B cell (primary cell): ENCODE data around the gene GPX2. TPM values are rescaled to one million over a fixed set of nuclear protein-coding genes. Genes with fewer than 3 reads are reported as not detected.

ENCODE experiments used
- ATAC-seq: fragments of 200-7000 bp; cut with Tn5 transposase; one replicate; pipeline ENCODE4 v1.10.0; 2021; ENCODE audit warnings: low read depth, mild to moderate bottlenecking, moderate number of reproducible peaks, moderate library complexity
- CTCF ChIA-PET: fragments of 350-600 bp; sonication (Branson Sonifier 250); formaldehyde crosslinking; loops from one replicate; lab custom pipeline; 2021; ENCODE audit warnings: antibody characterized with exemption, inconsistent platforms; lab: Charles Lee
- POLR2A ChIA-PET: fragments of 350-600 bp; sonication (Branson Sonifier 250); formaldehyde crosslinking; loops from one replicate; lab custom pipeline; 2021; ENCODE audit warnings: antibody characterized with exemption; lab: Charles Lee
- DNase-seq: peaks from one replicate; pipeline ENCODE4 v3.0.0; 2013
- H2AFZ ChIP-seq: 2 replicates; pipeline ENCODE4 v1.6.1; 2012; ENCODE audit warnings: mild to moderate bottlenecking, low read depth, low read length; ENCODE audit not compliant: insufficient read depth, poor library complexity, severe bottlenecking
- H3K27ac ChIP-seq, 2 donors: 1 replicate in 1 of 2; 2 replicates in 1 of 2; pipeline ENCODE4 v1.5.1; 2012 to 2013; ENCODE audit warnings: low read length in 2 of 2, mild to moderate bottlenecking in 2 of 2, moderate library complexity in 1 of 2
- H3K27me3 ChIP-seq, 4 experiments: fragments of 200-600 bp in 1 of 4; sonication (generic) in 1 of 4; replicated peaks in 1 of 4; 1 replicate in 2 of 4; 2 replicates in 2 of 4; pipeline versions ENCODE4 v1.6.1 to v1.7.0; 2013 to 2016; ENCODE audit warnings: low read length in 3 of 4, mild to moderate bottlenecking in 2 of 4, mixed read lengths in 1 of 4, moderate library complexity in 1 of 4; ENCODE audit not compliant: insufficient read depth in 4 of 4, control insufficient read depth in 3 of 4; ENCODE audit errors: control extremely low read depth in 1 of 4
- H3K36me3 ChIP-seq, 2 experiments: replicated peaks in 1 of 2; 1 replicate in 1 of 2; 2 replicates in 1 of 2; pipeline versions ENCODE4 v1.6.1 to v1.7.1; 2013; ENCODE audit warnings: low read length in 1 of 2; ENCODE audit not compliant: insufficient read depth in 2 of 2, control insufficient read depth in 1 of 2; ENCODE audit errors: control extremely low read depth in 1 of 2, extremely low read depth in 1 of 2
- H3K4me1 ChIP-seq, 2 donors: fragments of 200-600 bp in 1 of 2; sonication (generic) in 1 of 2; 1 replicate in 1 of 2; 2 replicates in 1 of 2; pipeline versions ENCODE4 v1.5.1 to v1.6.1; 2013 to 2017; ENCODE audit warnings: low read length in 2 of 2; ENCODE audit not compliant: control insufficient read depth in 2 of 2, insufficient read depth in 2 of 2
- H3K4me2 ChIP-seq: replicated peaks from 2 replicates; pipeline ENCODE3; 2012; ENCODE audit warnings: mild to moderate bottlenecking, low read depth, low read length; ENCODE audit not compliant: poor library complexity, severe bottlenecking
- H3K4me3 ChIP-seq, 5 experiments: fragments of 200-600 bp in 1 of 5; sonication (generic) in 1 of 5; 1 replicate in 3 of 5; 2 replicates in 2 of 5; pipeline versions ENCODE4 v1.5.1 to v1.7.0; 2011 to 2016; ENCODE audit warnings: low read length in 4 of 5, mild to moderate bottlenecking in 4 of 5, low read depth in 2 of 5, control low read depth in 1 of 5, moderate library complexity in 1 of 5; ENCODE audit not compliant: insufficient read depth in 1 of 5; ENCODE audit errors: control extremely low read depth in 1 of 5, extremely low read depth in 1 of 5
- H3K79me2 ChIP-seq: fragments of 200-600 bp; sonication (generic); one replicate; pipeline ENCODE4 v1.6.0; 2016; ENCODE audit warnings: low read length; ENCODE audit not compliant: control insufficient read depth, insufficient read depth
- H3K9ac ChIP-seq: fragments of 200-600 bp; sonication (generic); 2 replicates; pipeline ENCODE4 v1.6.1; 2017; ENCODE audit warnings: mild to moderate bottlenecking, low read length, moderate library complexity
- H3K9me3 ChIP-seq, 3 donors: one replicate each; pipeline versions ENCODE4 v1.6.1 to v1.7.1; 2013; ENCODE audit warnings: low read length in 2 of 3; ENCODE audit not compliant: control insufficient read depth in 2 of 3, insufficient read depth in 1 of 3; ENCODE audit errors: control extremely low read depth in 1 of 3
- H4K20me1 ChIP-seq: 2 replicates; pipeline ENCODE4 v1.6.0; 2012; ENCODE audit warnings: mild to moderate bottlenecking, low read length; ENCODE audit not compliant: insufficient read depth, control insufficient read depth, poor library complexity, severe bottlenecking
- H3K27ac Mint-ChIP-seq: one replicate; pipeline ENCODE4 v1.8.0; 2021; ENCODE audit warnings: mixed read lengths
- H3K27me3 Mint-ChIP-seq: one replicate; pipeline ENCODE4 v1.8.0; 2021; ENCODE audit warnings: mixed read lengths
- H3K4me1 Mint-ChIP-seq: one replicate; pipeline ENCODE4 v1.8.0; 2021; ENCODE audit warnings: mixed read lengths
- H3K4me3 Mint-ChIP-seq: one replicate; pipeline ENCODE4 v1.8.0; 2021; ENCODE audit warnings: mixed read lengths
- H3K9me3 Mint-ChIP-seq: one replicate; pipeline ENCODE4 v1.8.0; 2022; ENCODE audit warnings: mixed read lengths; ENCODE audit not compliant: insufficient read depth
- CTCF ChIP-seq: fragments of 200-600 bp; IDR thresholded peaks from one replicate; pipeline ENCODE4 v1.8.0; 2022; ENCODE audit warnings: antibody characterized with exemption, mild to moderate bottlenecking
- EZH2 ChIP-seq: IDR thresholded peaks from 2 replicates; pipeline ENCODE4 v1.6.1; 2012; ENCODE audit warnings: borderline replicate concordance, low read depth, mild to moderate bottlenecking, moderate library complexity, low read length; ENCODE audit not compliant: insufficient read depth, poor library complexity, severe bottlenecking
- WGBS: methylation state at CpG from one replicate; pipeline ENCODE4 v1.1.5; 2013; ENCODE audit warnings: missing lambda C conversion rate; ENCODE audit not compliant: insufficient coverage; 5-methylcytosine and 5-hydroxymethylcytosine counted together
- intact Hi-C: fragments of 100-400 bp; cut with micrococcal nuclease; formaldehyde crosslinking; loops from one replicate; pipeline ENCODE4 v1.10.0; 2022
- polyA plus RNA-seq: library from polyadenylated mRNA; depleted of rRNA; stranded (reverse); fragments of >200 nt; gene quantifications from 2 replicates; pipeline ENCODE4 v1.2.3, GENCODE V29; 2012
- total RNA-seq, 2 donors: library from RNA; stranded (reverse); fragments of 120-200 nt in 1 of 2; gene quantifications; 1 replicate in 1 of 2; 2 replicates in 1 of 2; pipeline versions ENCODE4 v1.2.3 to v1.2.4, GENCODE V29; 2013 to 2022

GPX2 gene
- total and polyA plus RNA-seq, 2 donors (not counting 1 experiment from before 2014, with no cell fraction given) = not detected

- peaks cover 24% of the 10 kb centered on the region for H3K4me1 Mint-ChIP-seq
- no peak overlapping the region for H3K4me3 Mint-ChIP-seq
- TF ChIP-seq CTCF (no peak), EZH2 (no peak)
- no peak for DNase-seq
- H3K4me3 ChIP-seq = no peak overlapping the region
- H2AFZ ChIP-seq = no peak overlapping the region
- WGBS = 88% methylated on average over 4 of the region's 6 CpGs
- no peak overlapping the region for H3K4me2 ChIP-seq
- intact Hi-C loops = no loop called here
- H3K9me3 Mint-ChIP-seq = no peaks in the 10 kb centered on the region
- no peak overlapping the region for H3K9ac ChIP-seq
- no peaks in the 10 kb centered on the region for H3K9me3 ChIP-seq
- ChIA-PET POLR2A (no interaction called here), CTCF (no interaction called here)
- H4K20me1 ChIP-seq = no peaks in the 10 kb centered on the region
- no peak overlapping the region for H3K27ac ChIP-seq
- no peak overlapping the region for H3K27ac Mint-ChIP-seq
- H3K27me3 ChIP-seq = no peaks in the 10 kb centered on the region
- H3K27me3 Mint-ChIP-seq = no peaks in the 10 kb centered on the region
- no peaks in the 10 kb centered on the region for H3K79me2 ChIP-seq
- H3K4me1 ChIP-seq = peaks cover 10 to 13% of the 10 kb centered on the region in 2 donors
- ATAC-seq = no peak
- H3K36me3 ChIP-seq = no peaks in the 10 kb centered on the region
These were observed 3.9 kb upstream of the GPX2 start for GRCh38 chr14:64946310-64947045.

GRCh38 chr14:64945431-64946178, 3.1 kb upstream of the GPX2 start:
- Mint-ChIP-seq H3K4me3 (no peak overlapping the region), H3K9me3 (no peaks in the 10 kb centered on the region), H3K4me1 (peaks cover 24% of the 10 kb centered on the region), H3K27ac (no peak overlapping the region), H3K27me3 (no peaks in the 10 kb centered on the region)
- Histone ChIP-seq H3K79me2 (no peaks in the 10 kb centered on the region), H3K4me2 (no peak overlapping the region), H3K9me3 (no peaks in the 10 kb centered on the region), H3K4me3 (no peak overlapping the region), H3K9ac (no peak overlapping the region), H3K27me3 (no peaks in the 10 kb centered on the region), H3K27ac (no peak overlapping the region), H2AFZ (no peak overlapping the region), H3K4me1 (peaks cover 10 to 13% of the 10 kb centered on the region in 2 donors), H3K36me3 (peaks cover 0 to 4% of the 10 kb centered on the region in 2 experiments), H4K20me1 (no peaks in the 10 kb centered on the region)
- ChIA-PET POLR2A (no interaction called here), CTCF (no interaction called here)
- no peak for TF ChIP-seq CTCF
- TF ChIP-seq EZH2 = no peak
- WGBS = 99% methylated on average over 7 of the region's 12 CpGs
- no peak for DNase-seq
- intact Hi-C loops = no loop called here
- ATAC-seq = no peak
